C4-2B (cell line): ENCODE results near the gene BCR.

Experiments used
- ZFX ChIP-seq: fragments of 450-650 bp; IDR thresholded peaks from 2 replicates; pipeline ENCODE4 v1.6.1; 2017
- TF ChIP-seq, protein P1 (sequence below): fragments of 450-650 bp; conservative IDR thresholded peaks from 2 replicates; pipeline ENCODE4 v1.5.1; 2017; ENCODE audit warnings: mild to moderate bottlenecking

GRCh38 chr22:23288301-23289129, 108.2 kb downstream of the BCR start:
- TF ChIP-seq, protein P1, sequence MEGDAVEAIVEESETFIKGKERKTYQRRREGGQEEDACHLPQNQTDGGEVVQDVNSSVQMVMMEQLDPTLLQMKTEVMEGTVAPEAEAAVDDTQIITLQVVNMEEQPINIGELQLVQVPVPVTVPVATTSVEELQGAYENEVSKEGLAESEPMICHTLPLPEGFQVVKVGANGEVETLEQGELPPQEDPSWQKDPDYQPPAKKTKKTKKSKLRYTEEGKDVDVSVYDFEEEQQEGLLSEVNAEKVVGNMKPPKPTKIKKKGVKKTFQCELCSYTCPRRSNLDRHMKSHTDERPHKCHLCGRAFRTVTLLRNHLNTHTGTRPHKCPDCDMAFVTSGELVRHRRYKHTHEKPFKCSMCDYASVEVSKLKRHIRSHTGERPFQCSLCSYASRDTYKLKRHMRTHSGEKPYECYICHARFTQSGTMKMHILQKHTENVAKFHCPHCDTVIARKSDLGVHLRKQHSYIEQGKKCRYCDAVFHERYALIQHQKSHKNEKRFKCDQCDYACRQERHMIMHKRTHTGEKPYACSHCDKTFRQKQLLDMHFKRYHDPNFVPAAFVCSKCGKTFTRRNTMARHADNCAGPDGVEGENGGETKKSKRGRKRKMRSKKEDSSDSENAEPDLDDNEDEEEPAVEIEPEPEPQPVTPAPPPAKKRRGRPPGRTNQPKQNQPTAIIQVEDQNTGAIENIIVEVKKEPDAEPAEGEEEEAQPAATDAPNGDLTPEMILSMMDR, result no peak
- no peak for TF ChIP-seq ZFX
